Measurements from ENCODE around the gene OR5L2.
"Not testable (repeated sequence)": the region's sequence is repeated elsewhere in the genome, so short reads cannot be mapped to it uniquely, and the experiment has no call there.

Gene OR5L2

GRCh38 chr11:55838452-55838851, 11.4 kb downstream of the OR5L2 start, which contains the start of gene OR5D16:
TSS of gene OR5D16 (plus strand) at chr11:55838752. CDS start at chr11:55838752, 0 bp downstream.
- no peak for DNase-seq (ENCODE audit: low read depth)
- no peak within 1 kb of the TSS for H3K4me3 ChIP-seq (ENCODE audit: low read length)
- no peak for TF ChIP-seq CTCF (conservative IDR thresholded peaks at IDR 0.05; ENCODE audit: low read depth, low read length)

GRCh38 chr11:55847453-55847852, 20.4 kb downstream of the OR5L2 start:
- no peak for DNase-seq (ENCODE audit: low read depth)
- TF ChIP-seq CTCF (conservative IDR thresholded peaks at IDR 0.05; ENCODE audit: low read depth, low read length) = no peak
- no peak overlapping the region for H3K4me3 ChIP-seq (ENCODE audit: low read length)

- no peak for DNase-seq (ENCODE audit: low read depth)
- no peak for TF ChIP-seq CTCF (conservative IDR thresholded peaks at IDR 0.05; ENCODE audit: low read depth, low read length)
- no peak overlapping the region for H3K4me3 ChIP-seq (ENCODE audit: low read length)
Measured at GRCh38 chr11:55849037-55849436, 22.0 kb downstream of the OR5L2 start.

- no peak for DNase-seq (ENCODE audit: low read depth)
- TF ChIP-seq CTCF (conservative IDR thresholded peaks at IDR 0.05; ENCODE audit: low read depth, low read length) = no peak
- no peak overlapping the region for H3K4me3 ChIP-seq (ENCODE audit: low read length)
Measured at GRCh38 chr11:55852141-55852540, 25.1 kb downstream of the OR5L2 start.

- no peak overlapping the region for H3K4me3 ChIP-seq (ENCODE audit: low read length)
- DNase-seq (ENCODE audit: low read depth) = no peak
- TF ChIP-seq CTCF (conservative IDR thresholded peaks at IDR 0.05; ENCODE audit: low read depth, low read length) = no peak
Measured at GRCh38 chr11:55854704-55855103, 27.7 kb downstream of the OR5L2 start.

GRCh38 chr11:55867354-55867753, 40.3 kb downstream of the OR5L2 start:
- H3K4me3 ChIP-seq (ENCODE audit: low read length); DNase-seq (ENCODE audit: low read depth): not testable (repeated sequence)

GRCh38 chr11:55872731-55873130, 45.7 kb downstream of the OR5L2 start:
- not testable (repeated sequence) for H3K4me3 ChIP-seq (ENCODE audit: low read length); DNase-seq (ENCODE audit: low read depth)

GRCh38 chr11:55873146-55873545, 46.1 kb downstream of the OR5L2 start:
- H3K4me3 ChIP-seq (ENCODE audit: low read length); DNase-seq (ENCODE audit: low read depth): not testable (repeated sequence)

Measured in retinal pigment epithelial cell (primary cell).